HG03108 (cell line): ENCODE measurements around the gene SPATA33.
"Not testable (repeated sequence)": the region's sequence is repeated elsewhere in the genome, so short reads cannot be mapped to it uniquely, and the experiment has no call there.

Experiments used
- ATAC-seq: cut with Tn5 transposase; IDR thresholded peaks from one replicate; pipeline ENCODE4 v1.9.1; 2021; ENCODE audit warnings: moderate library complexity; ENCODE audit not compliant: unreplicated experiment

SPATA33 gene

DNA sequence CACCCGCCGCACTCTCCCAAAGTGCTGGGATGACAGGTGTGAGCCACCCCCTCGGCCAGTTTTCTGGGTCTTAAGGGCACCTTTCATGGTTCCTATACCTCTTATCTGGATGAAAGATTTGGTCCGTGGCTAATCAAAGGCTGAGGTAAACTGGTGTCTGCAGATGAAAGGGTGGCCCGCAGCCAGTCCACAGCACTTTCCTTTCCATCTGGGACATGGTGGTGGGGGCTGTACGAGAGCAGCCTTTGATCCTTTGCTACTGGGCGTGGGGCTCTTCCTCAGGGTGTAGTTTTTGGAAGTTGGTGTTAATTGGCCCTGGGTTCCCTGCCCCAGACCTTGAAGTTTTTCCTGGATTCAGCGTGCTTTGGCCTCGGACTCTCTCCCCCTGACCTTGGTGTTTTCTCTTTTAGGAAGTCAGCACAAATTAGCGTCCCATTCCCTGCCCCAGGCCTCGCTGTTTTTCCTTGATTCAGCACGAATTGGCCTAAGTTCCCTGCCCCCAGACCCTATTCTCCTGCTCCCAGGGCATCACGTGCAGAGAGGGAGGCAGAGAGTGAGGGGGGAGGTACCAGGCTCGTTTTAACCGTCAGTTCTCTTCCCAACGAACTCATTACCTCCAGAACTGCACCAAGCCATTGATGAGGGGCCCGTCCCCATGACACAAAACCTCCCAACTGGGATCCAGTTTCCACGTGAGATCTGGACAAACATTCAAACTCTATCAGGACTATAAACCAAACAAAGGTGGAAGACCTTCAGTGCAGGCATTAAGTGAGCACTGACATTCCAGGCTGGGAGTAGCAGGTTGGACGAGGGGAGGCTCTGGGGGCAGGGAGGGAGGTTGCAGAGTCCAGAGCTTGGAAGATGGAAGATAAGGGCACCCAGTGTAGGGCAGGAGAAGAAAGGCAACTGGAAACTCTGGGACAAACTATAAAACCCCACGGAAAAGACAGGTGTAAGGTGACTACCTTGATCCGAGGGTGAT is 32.6 kb upstream of the SPATA33 start:
- ATAC-seq = no peak

- ATAC-seq = no peak
Measured at GRCh38 chr16:89629827-89630610, 27.6 kb upstream of the SPATA33 start.

DNA sequence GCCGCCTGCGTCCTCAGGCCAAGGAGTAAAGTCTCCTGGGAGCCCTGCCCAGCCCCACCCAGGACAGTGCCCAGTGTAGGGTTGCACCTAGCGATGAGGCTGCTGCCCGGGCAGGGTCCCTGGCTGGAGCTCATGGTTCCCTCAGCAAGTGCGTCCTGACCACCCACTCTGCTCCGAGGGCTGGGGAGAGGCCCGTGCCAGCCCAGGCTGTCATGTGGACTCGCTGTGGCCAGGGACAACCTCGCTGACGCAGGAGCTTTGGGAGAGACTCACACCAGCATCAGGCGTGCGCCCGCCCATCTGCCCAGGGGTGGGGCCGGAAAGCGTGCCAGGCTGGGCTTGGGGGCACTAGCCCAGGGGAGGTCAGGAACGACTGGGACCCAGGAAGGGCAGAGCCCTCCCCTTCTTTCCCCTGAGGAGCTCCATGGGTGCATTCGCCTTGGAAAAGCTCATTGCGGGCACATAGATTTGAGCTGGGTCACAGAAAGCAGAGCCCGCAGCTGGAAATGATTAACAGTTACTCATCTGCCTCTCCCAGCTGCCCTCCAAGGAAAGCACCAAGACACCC is 24.5 kb upstream of the SPATA33 start:
- no peak for ATAC-seq

DNA sequence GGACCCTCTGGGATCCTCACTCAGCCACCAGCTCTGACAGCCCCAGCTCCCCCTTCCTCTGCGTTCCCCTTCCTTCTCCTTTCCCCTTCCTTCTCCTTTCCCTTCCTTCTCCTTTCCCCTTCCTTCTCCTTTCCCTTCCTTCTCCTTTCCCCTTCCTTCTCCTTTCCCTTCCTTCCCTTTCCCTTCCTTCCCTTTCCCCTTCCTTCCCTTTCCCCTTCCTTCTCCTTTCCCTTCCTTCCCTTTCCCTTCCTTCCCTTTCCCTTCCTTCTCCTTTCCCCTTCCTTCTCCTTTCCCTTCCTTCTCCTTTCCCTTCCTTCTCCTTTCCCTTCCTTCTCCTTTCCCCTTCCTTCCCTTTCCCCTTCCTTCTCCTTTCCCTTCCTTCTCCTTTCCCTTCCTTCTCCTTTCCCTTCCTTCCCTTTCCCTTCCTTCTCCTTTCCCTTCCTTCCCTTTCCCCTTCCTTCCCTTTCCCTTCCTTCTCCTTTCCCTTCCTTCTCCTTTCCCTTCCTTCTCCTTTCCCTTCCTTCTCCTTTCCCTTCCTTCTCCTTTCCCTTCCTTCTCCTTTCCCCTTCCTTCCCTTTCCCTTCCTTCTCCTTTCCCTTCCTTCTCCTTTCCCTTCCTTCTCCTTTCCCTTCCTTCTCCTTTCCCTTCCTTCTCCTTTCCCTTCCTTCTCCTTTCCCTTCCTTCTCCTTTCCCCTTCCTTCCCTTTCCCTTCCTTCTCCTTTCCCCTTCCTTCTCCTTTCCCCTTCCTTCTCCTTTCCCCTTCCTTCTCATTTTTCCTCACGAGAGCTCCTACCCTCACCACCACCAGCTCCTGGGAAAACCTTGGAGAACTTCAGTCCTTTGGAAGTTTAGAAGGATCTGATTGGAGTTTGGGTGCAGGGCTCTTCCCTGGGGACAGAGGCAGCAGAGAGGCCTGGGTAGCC is 22.9 kb upstream of the SPATA33 start:
- not testable (repeated sequence) for ATAC-seq

GRCh38 chr16:89636663-89637062 is 21.0 kb upstream of the SPATA33 start:
- ATAC-seq = no peak

- no peak for ATAC-seq
Measured at GRCh38 chr16:89637379-89637778, 20.3 kb upstream of the SPATA33 start.

GRCh38 chr16:89638455-89638854 is 19.2 kb upstream of the SPATA33 start:
- no peak for ATAC-seq

DNA sequence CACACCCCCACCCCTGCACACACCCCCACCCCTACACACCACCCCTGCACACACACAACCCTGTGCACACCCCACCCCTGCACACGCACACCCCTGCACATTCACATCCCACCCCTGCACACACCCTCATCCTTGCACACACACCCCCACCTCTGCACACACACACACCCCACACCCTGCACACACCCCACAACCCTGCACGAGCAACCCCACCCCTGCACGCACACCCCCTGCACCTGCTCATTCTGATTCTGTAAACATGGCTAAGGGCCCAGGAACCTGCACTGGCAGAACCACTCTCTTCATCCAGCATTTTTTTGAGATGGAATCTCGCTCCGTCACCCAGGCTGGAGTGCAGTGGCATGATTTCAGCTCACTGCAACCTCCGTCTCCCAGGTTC is 18.3 kb upstream of the SPATA33 start:
- ATAC-seq = no peak

DNA sequence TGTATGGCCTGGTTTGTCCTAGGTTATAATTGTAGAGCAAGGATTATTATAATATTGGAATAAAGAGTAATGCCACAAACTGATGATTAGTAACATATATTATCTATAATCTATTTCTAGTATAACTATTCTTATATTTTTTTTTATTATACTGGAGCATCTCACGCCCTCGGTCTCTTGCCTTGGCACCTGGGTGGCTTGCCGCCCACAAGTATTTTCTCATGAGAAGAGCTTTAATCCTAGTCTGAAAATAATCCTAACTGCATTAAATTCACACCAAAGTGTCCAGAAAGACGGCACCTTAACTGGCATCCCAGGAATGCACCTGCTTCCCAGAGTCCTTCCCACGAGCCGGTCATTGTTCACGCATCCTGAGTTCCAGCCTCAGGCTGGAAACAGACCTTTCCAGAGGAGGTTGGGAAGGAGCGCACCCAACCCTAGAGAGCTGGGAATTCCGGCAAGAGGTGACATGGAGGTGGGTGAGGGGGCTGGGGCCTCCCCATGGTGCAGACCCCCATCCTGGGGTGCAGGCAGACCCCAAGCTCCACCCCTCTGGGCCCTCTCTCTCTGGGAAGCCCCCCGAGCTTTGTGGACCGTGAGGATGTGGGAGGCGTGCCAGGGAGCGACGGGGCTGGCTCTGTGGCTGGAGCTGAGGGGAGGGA is 16.0 kb upstream of the SPATA33 start:
- no peak for ATAC-seq

- no peak for ATAC-seq
Measured at GRCh38 chr16:89642574-89642973, 15.1 kb upstream of the SPATA33 start.

DNA sequence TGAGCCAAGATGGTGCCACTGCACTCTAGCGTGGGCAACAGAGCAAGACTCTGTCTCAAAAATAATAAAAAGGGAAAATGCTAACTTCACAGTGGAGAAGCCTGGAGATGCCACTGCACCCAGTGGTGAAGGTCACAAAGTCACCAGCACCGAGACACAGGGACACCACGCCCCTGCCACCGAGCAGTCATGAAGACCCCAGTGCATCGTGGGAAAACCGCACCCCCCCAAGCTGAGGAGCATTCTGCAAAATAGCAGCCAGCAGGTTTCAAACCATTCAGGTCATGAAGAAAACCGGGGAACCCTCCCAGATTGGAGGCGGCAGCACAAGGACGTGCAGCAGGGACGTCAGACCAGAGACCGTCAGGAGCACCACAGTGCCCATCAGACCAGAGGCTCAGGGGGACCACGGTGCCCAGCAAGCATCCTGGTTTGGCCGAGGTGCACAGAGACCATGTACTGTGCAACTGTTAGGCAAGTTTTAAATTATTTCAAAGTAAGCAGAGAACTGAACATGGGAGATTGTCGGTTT is 13.8 kb upstream of the SPATA33 start:
- no peak for ATAC-seq

DNA sequence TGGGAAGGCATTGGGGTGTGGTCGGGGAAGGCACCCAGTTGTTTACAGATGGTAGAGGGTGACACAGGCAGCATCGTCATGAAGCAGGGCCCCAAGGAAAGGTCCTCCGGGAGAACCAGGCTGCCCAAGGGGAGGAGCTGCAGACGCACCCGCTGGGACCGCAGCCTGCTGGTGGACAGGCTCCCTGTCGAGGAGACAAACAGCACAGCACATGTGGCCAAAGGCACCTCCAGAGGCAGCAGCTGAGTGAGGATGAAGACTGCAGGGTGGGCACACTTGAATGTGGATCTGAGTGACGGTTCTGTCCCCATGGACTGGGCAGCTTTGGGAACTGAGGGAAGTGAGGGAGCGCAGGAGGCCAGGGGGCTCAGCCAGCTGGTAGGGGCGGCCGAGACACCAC is 12.5 kb upstream of the SPATA33 start:
- ATAC-seq = no peak

DNA sequence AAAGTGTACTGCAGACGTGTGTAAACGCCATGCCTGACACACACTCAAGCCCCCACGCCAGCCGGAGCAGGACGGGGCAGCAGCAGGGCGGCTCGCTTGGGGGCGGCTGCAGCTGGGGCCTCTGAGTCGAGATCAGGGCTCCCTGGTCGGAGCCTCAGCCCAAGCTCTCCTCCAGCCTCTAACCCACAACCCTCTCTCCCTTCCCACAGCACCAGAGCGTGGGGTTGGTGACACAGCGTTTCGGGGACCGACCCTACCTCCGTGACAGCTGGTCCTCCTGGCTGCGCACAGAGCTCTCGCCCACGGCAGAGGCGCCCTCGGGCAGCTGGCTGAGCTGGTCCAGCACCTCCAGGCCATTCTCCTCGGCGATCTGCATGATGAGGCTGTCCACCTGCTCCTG is 11.4 kb upstream of the SPATA33 start:
- no peak for ATAC-seq

- no peak for ATAC-seq
Measured at GRCh38 chr16:89646906-89647305, 10.7 kb upstream of the SPATA33 start.

GRCh38 chr16:89651584-89651983 is 6.1 kb upstream of the SPATA33 start:
- no peak for ATAC-seq

GRCh38 chr16:89653656-89654295 is 3.9 kb upstream of the SPATA33 start:
- ATAC-seq = no peak

- no peak for ATAC-seq
Measured at GRCh38 chr16:89655062-89655643, 2.5 kb upstream of the SPATA33 start.

DNA sequence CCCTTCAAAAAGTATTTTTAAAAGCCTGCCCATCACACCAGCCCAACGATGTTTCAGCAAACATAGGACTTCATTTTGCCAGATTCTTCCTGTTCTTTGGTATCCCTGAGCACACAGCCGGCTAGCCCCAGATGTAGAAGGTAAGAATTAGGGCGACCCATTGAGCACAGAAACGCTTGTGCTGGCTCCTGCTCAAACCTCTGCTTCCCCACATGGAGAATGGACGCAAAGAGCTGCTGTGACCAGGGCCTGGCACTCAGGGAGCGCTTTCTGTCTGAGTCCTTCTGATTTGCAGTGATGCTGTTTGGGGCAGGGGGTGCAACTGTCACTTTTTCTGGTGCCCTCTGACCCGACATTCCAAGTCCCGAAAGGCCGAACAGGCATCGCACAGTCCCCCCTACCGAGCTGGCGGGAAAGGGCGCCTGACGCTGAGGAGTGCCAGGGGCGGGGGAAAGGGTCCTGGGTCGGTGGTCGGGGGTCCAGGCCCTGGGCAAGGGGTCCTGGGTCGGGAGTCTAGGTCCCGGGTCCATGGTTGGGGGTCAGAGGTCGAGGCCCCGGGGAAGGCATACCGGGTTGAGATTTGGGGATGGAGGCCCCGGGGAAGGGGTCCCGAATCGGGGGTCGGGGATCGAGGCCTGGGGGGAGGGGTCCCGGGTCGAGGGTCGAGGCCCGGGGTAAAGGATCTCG is 1.1 kb upstream of the SPATA33 start:
- ATAC-seq = no peak
